Loucy (cell line): ENCODE measurements around the gene SERBP1.

Source experiments
- H2AFZ ChIP-seq: fragments of 200-600 bp; sonication (generic); 2 replicates; pipeline ENCODE4 v1.6.0; 2016; ENCODE audit warnings: antibody characterized with exemption, mild to moderate bottlenecking, low read length, moderate library complexity
- H3F3A ChIP-seq: fragments of 200-600 bp; 2 replicates; pipeline ENCODE4 v1.6.0; 2016; ENCODE audit warnings: antibody characterized with exemption, low read depth, mild to moderate bottlenecking
- H3K27me3 ChIP-seq: fragments of 200-600 bp; sonication (generic); 2 replicates; pipeline ENCODE4 v1.6.1; 2014; ENCODE audit warnings: low read length, mild to moderate bottlenecking; ENCODE audit not compliant: insufficient read depth, poor library complexity, severe bottlenecking
- H3K36me3 ChIP-seq: fragments of 200-600 bp; sonication (generic); 2 replicates; pipeline ENCODE4 v1.6.1; 2016; ENCODE audit warnings: low read length; ENCODE audit not compliant: insufficient read depth
- H3K4me1 ChIP-seq: fragments of 200-600 bp; sonication (generic); 2 replicates; pipeline ENCODE4 v1.5.1; 2014; ENCODE audit warnings: low read length, mild to moderate bottlenecking; ENCODE audit not compliant: insufficient read depth, poor library complexity, severe bottlenecking
- H3K4me2 ChIP-seq: fragments of 200-600 bp; sonication (generic); 2 replicates; pipeline ENCODE4 v1.6.0; 2014; ENCODE audit warnings: antibody characterized with exemption, low read length, low read depth, mild to moderate bottlenecking; ENCODE audit not compliant: poor library complexity, severe bottlenecking
- H3K4me3 ChIP-seq: fragments of 200-600 bp; sonication (generic); 2 replicates; pipeline ENCODE4 v1.5.1; 2014; ENCODE audit warnings: low read length, mild to moderate bottlenecking, mixed read lengths; ENCODE audit not compliant: poor library complexity, severe bottlenecking
- H3K79me2 ChIP-seq: fragments of 200-600 bp; sonication (generic); 2 replicates; pipeline ENCODE4 v1.6.1; 2014; ENCODE audit warnings: low read length; ENCODE audit not compliant: insufficient read depth
- H3K9ac ChIP-seq: fragments of 200-600 bp; sonication (generic); 2 replicates; pipeline ENCODE4 v1.6.0; 2014; ENCODE audit warnings: mild to moderate bottlenecking, low read depth, low read length, moderate library complexity; ENCODE audit not compliant: poor library complexity, severe bottlenecking
- H3K9me2 ChIP-seq: fragments of 200-600 bp; sonication (generic); replicated peaks from 2 replicates; pipeline ENCODE4 v1.6.1; 2016; ENCODE audit warnings: low read depth, low read length, mixed read lengths
- H3K9me3 ChIP-seq: fragments of 200-600 bp; sonication (generic); 2 replicates; pipeline ENCODE4 v1.6.1; 2014; ENCODE audit warnings: mild to moderate bottlenecking, antibody characterized with exemption, low read length, low read depth; ENCODE audit not compliant: insufficient read depth
- H4K20me1 ChIP-seq: fragments of 200-600 bp; sonication (generic); 2 replicates; pipeline ENCODE4 v1.6.0; 2014; ENCODE audit warnings: antibody characterized with exemption, low read length, mild to moderate bottlenecking; ENCODE audit not compliant: insufficient read depth, poor library complexity, severe bottlenecking
- EZH2phosphoT487 ChIP-seq: fragments of 200-600 bp; IDR thresholded peaks from 2 replicates; pipeline ENCODE4 v1.6.1; 2018; ENCODE audit warnings: antibody characterized with exemption, mild to moderate bottlenecking, moderate library complexity, borderline replicate concordance
- TF ChIP-seq, protein P1 (sequence below): fragments of 200-600 bp; sonication (generic); conservative IDR thresholded peaks from 2 replicates; pipeline ENCODE4 v1.5.1; 2014; ENCODE audit warnings: mild to moderate bottlenecking, antibody characterized with exemption, low read length

The SERBP1 gene

DNA sequence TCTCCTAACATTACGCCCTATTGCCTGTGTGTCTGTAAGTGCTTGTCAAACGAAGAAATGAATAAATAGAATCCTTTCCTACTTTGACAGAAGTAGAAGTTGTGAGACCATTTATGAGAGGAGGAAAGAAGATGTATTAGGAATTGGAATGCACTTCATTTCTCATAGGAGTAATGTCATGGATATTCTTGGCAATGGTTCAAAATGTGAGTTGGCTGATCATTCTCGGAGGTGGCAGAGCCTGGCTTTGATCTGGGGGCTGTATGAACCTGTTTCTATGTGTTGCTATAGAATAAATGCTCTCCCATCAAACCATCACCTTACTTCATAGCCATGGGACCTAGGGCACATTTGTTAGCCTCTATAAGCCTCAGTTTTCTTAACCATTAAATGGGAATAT, 10.1 kb upstream of the SERBP1 start:
- H3K79me2 ChIP-seq = no peaks in the 10 kb centered on the region
- no peaks in the 10 kb centered on the region for H3K9me2 ChIP-seq
- no peak overlapping the region for H3K4me2 ChIP-seq
- H3K4me3 ChIP-seq = no peak overlapping the region
- H2AFZ ChIP-seq = no peak overlapping the region
- H3K9me3 ChIP-seq = no peaks in the 10 kb centered on the region
- TF ChIP-seq, protein P1, sequence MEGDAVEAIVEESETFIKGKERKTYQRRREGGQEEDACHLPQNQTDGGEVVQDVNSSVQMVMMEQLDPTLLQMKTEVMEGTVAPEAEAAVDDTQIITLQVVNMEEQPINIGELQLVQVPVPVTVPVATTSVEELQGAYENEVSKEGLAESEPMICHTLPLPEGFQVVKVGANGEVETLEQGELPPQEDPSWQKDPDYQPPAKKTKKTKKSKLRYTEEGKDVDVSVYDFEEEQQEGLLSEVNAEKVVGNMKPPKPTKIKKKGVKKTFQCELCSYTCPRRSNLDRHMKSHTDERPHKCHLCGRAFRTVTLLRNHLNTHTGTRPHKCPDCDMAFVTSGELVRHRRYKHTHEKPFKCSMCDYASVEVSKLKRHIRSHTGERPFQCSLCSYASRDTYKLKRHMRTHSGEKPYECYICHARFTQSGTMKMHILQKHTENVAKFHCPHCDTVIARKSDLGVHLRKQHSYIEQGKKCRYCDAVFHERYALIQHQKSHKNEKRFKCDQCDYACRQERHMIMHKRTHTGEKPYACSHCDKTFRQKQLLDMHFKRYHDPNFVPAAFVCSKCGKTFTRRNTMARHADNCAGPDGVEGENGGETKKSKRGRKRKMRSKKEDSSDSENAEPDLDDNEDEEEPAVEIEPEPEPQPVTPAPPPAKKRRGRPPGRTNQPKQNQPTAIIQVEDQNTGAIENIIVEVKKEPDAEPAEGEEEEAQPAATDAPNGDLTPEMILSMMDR = no peak
- TF ChIP-seq EZH2phosphoT487 = no peak
- peaks cover 13% of the 10 kb centered on the region for H3K4me1 ChIP-seq
- no peaks in the 10 kb centered on the region for H3K27me3 ChIP-seq
- H3F3A ChIP-seq = no peaks in the 10 kb centered on the region
- H3K9ac ChIP-seq = no peak overlapping the region
- H4K20me1 ChIP-seq = no peaks in the 10 kb centered on the region
- H3K36me3 ChIP-seq = no peaks in the 10 kb centered on the region

DNA sequence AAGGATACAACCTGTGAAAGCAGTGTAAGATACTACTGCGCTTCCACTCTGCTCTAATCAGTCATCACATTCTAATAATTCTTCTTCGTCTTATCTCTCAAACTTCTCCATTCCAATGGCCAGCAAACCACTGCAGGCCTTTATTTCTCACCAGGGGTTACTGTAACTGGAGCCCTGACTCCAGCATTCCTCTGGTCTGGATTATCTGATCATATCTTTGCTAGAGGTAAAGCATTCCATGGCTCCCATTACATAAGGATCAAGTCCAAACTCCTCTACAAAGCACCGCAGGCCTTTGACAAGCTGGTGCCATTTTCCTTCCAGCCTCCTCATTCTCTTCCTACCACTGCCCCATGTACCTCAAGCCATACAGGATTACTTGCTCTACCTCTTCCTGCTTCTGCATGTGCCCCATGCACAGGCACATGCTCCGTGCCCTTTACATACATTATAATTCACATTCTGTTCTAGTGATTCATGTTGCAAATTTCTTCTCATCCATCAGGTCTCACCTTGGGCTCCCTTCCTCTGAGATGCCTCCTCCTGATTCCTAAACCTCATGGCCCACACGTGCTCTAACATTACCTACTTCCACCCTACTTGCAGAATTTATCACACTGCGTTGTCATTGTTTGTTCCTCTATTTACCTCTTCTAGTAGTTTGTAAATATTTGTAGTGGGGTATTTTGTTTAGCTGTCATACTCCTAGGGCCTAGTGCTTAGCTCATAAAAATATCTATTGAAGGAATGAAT, 9.3 kb upstream of the SERBP1 start:
- Histone ChIP-seq H3K4me2 (no peak overlapping the region), H3K9me2 (no peaks in the 10 kb centered on the region), H3K9me3 (no peaks in the 10 kb centered on the region), H3K36me3 (no peaks in the 10 kb centered on the region), H3K27me3 (no peaks in the 10 kb centered on the region), H3K4me1 (peaks cover 18% of the 10 kb centered on the region), H3F3A (no peaks in the 10 kb centered on the region), H2AFZ (no peak overlapping the region), H3K79me2 (no peaks in the 10 kb centered on the region), H4K20me1 (no peaks in the 10 kb centered on the region), H3K9ac (no peak overlapping the region), H3K4me3 (no peak overlapping the region)
- TF ChIP-seq, protein P1 = no peak
- no peak for TF ChIP-seq EZH2phosphoT487

DNA sequence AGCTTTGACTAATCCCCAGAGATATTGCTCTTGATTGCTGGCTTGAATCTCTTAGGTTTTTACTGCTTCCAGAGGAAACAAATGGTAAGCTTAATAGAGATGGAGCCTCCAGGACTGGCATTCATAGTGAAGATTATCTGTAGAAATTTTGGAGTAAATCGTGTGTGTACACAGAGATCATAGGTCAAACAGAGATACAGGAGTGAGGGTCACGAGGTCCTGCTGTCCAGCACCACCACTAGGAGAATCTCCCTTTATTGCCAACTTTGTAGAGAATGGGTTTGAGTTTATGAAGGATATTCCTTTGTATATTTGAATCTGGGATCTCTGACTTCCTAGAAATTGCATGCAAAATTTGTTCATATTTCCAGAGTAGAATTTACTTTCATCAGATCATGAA, 7.8 kb upstream of the SERBP1 start:
- no peaks in the 10 kb centered on the region for H3K79me2 ChIP-seq
- peaks cover 33% of the 10 kb centered on the region for H3K4me1 ChIP-seq
- H3K27me3 ChIP-seq = no peaks in the 10 kb centered on the region
- H3F3A ChIP-seq = no peaks in the 10 kb centered on the region
- TF ChIP-seq EZH2phosphoT487 = no peak
- TF ChIP-seq, protein P1 = no peak
- no peaks in the 10 kb centered on the region for H3K9me2 ChIP-seq
- H3K36me3 ChIP-seq = no peaks in the 10 kb centered on the region
- H4K20me1 ChIP-seq = no peaks in the 10 kb centered on the region
- no peak overlapping the region for H3K4me3 ChIP-seq
- no peak overlapping the region for H2AFZ ChIP-seq
- H3K4me2 ChIP-seq = no peak overlapping the region
- H3K9ac ChIP-seq = no peak overlapping the region
- H3K9me3 ChIP-seq = no peaks in the 10 kb centered on the region
